HFFc6 (cell line): ENCODE data around the gene FRMD4A. TPM values are rescaled to one million over a fixed set of nuclear protein-coding genes. Genes with fewer than 3 reads are reported as not detected.
"Not testable (repeated sequence)": the region's sequence is repeated elsewhere in the genome, so short reads cannot be mapped to it uniquely, and the experiment has no call there.

ENCODE experiments used
- DNase-seq: peaks from one replicate; pipeline ENCODE4 v3.0.0-alpha.2; 2018
- H3K27ac Mint-ChIP-seq: 2 replicates; pipeline ENCODE4 v1.8.0; 2020; ENCODE audit warnings: mild to moderate bottlenecking, mixed read lengths
- H3K27me3 Mint-ChIP-seq: 2 replicates; pipeline ENCODE4 v1.8.0; 2021; ENCODE audit warnings: mild to moderate bottlenecking, moderate library complexity, mixed read lengths; ENCODE audit not compliant: insufficient read depth
- H3K36me3 Mint-ChIP-seq: 2 replicates; pipeline ENCODE4 v1.8.0; 2021; ENCODE audit warnings: low read depth, mixed read lengths
- H3K4me1 Mint-ChIP-seq: 2 replicates; pipeline ENCODE4 v1.8.0; 2020; ENCODE audit warnings: low read depth, mixed read lengths
- H3K4me3 Mint-ChIP-seq: 2 replicates; pipeline ENCODE4 v1.8.0; 2020; ENCODE audit warnings: mild to moderate bottlenecking, moderate library complexity, mixed read lengths
- H3K9me3 Mint-ChIP-seq: 2 replicates; pipeline ENCODE4 v1.8.0; 2020; ENCODE audit warnings: mild to moderate bottlenecking, mixed read lengths
- CTCF ChIP-seq: fragments of 200-600 bp; sonication (generic); IDR thresholded peaks from 2 replicates; pipeline ENCODE4 v1.5.0; 2021; ENCODE audit warnings: antibody characterized with exemption, mild to moderate bottlenecking
- total RNA-seq, 6 experiments: library from RNA; stranded (reverse); fragmentation: NEBNext Ultra II Directional; extraction: Animal tissue kit (Norgen Biotek cat#: 25700); gene quantifications; 2 replicates in 1 of 6; 3 replicates in 5 of 6; pipeline ENCODE4 v1.2.3, GENCODE V29; 2021

Gene FRMD4A
- total RNA-seq, 6 experiments from 2014 or later = 76.7 to 117 (median 92.3) TPM

GRCh38 chr10:13905281-13905680, 425.4 kb downstream of the FRMD4A start:
- H3K4me1 Mint-ChIP-seq = no peaks in the 10 kb centered on the region

GRCh38 chr10:13904064-13904463, 426.7 kb downstream of the FRMD4A start:
- Mint-ChIP-seq H3K9me3 (no peaks in the 10 kb centered on the region), H3K27me3 (no peaks in the 10 kb centered on the region; the same call in 1 of the 2 replicates), H3K36me3 (peaks cover 5% of the 10 kb centered on the region; the same call in 1 of the 2 replicates), H3K4me1 (no peaks in the 10 kb centered on the region), H3K27ac (no peak overlapping the region), H3K4me3 (no peak overlapping the region)
- TF ChIP-seq CTCF = no peak
- no peak for DNase-seq

More at GRCh38 chr10:13905281-13905680, 425.4 kb downstream of the FRMD4A start:
- DNase-seq = no peak
- no peak for TF ChIP-seq CTCF
- H3K27me3 Mint-ChIP-seq = no peaks in the 10 kb centered on the region; the same call in 1 of the 2 replicates
- H3K4me3 Mint-ChIP-seq = no peak overlapping the region
- peaks cover 13% of the 10 kb centered on the region; the same call in 1 of the 2 replicates for H3K36me3 Mint-ChIP-seq
- H3K9me3 Mint-ChIP-seq = no peaks in the 10 kb centered on the region
- no peak overlapping the region for H3K27ac Mint-ChIP-seq

GRCh38 chr10:13902868-13903587, 427.7 kb downstream of the FRMD4A start:
- Mint-ChIP-seq H3K27me3 (no peaks in the 10 kb centered on the region; the same call in 1 of the 2 replicates), H3K36me3 (peaks cover 4% of the 10 kb centered on the region; the same call in 1 of the 2 replicates), H3K9me3 (no peaks in the 10 kb centered on the region), H3K4me1 (no peaks in the 10 kb centered on the region), H3K4me3 (no peak overlapping the region), H3K27ac (no peak overlapping the region)
- TF ChIP-seq CTCF = no peak
- no peak for DNase-seq

GRCh38 chr10:13899941-13900340, 430.8 kb downstream of the FRMD4A start:
- Mint-ChIP-seq H3K27ac (no peak overlapping the region), H3K4me1 (peaks cover 5% of the 10 kb centered on the region), H3K36me3 (peaks cover 9% of the 10 kb centered on the region), H3K27me3 (no peaks in the 10 kb centered on the region), H3K4me3 (no peak overlapping the region), H3K9me3 (no peaks in the 10 kb centered on the region; the same call in 1 of the 2 replicates)
- TF ChIP-seq CTCF = no peak
- no peak for DNase-seq

- not testable (repeated sequence) for H3K27me3 Mint-ChIP-seq, H3K36me3 Mint-ChIP-seq, H3K9me3 Mint-ChIP-seq, H3K4me3 Mint-ChIP-seq, H3K27ac Mint-ChIP-seq, DNase-seq
- peaks cover 35% of the 10 kb centered on the region for H3K4me1 Mint-ChIP-seq
Measured at GRCh38 chr10:13896146-13896545, 434.6 kb downstream of the FRMD4A start.

GRCh38 chr10:13894412-13895093, 436.2 kb downstream of the FRMD4A start:
- DNase-seq = peak; percentile 18
- TF ChIP-seq CTCF = no peak
- Mint-ChIP-seq H3K4me1 (peaks cover 43% of the 10 kb centered on the region), H3K36me3 (peaks cover 15% of the 10 kb centered on the region), H3K4me3 (peak overlapping the region; percentile 82), H3K9me3 (no peaks in the 10 kb centered on the region; the same call in 1 of the 2 replicates), H3K27me3 (no peaks in the 10 kb centered on the region), H3K27ac (peak overlapping the region; percentile 97)
